Embryonic facial prominence (tissue), 1 donor: ENCODE measurements around the gene CYTH3.
"Not testable (repeated sequence)": the region's sequence is repeated elsewhere in the genome, so short reads cannot be mapped to it uniquely, and the experiment has no call there.

Source experiments
- DNase-seq: peaks from one replicate; pipeline ENCODE4 v3.0.0-alpha.2; 2016; ENCODE audit errors: extremely low spot score

CYTH3 gene

GRCh38 chr7:6198689-6199595 lies 73.5 kb downstream of the CYTH3 start:
- no peak for DNase-seq

- DNase-seq = no peak
Observed at GRCh38 chr7:6197801-6198551, 74.4 kb downstream of the CYTH3 start.

- DNase-seq = no peak
Observed at GRCh38 chr7:6193709-6194108, 78.7 kb downstream of the CYTH3 start.

- not testable (repeated sequence) for DNase-seq
Observed at GRCh38 chr7:6190563-6190962, 81.9 kb downstream of the CYTH3 start.

GRCh38 chr7:6188389-6188788 lies 84.0 kb downstream of the CYTH3 start:
- DNase-seq = no peak

- no peak for DNase-seq
Observed at GRCh38 chr7:6186577-6186976, 85.8 kb downstream of the CYTH3 start.

GRCh38 chr7:6182993-6183392 lies 89.4 kb downstream of the CYTH3 start:
- no peak for DNase-seq

- no peak for DNase-seq
Observed at GRCh38 chr7:6181136-6181535, 91.3 kb downstream of the CYTH3 start.

- no peak for DNase-seq
Observed at GRCh38 chr7:6180344-6180725, 92.1 kb downstream of the CYTH3 start.

GRCh38 chr7:6179620-6180343 lies 92.6 kb downstream of the CYTH3 start:
- no peak for DNase-seq

GRCh38 chr7:6178298-6179029 lies 94.0 kb downstream of the CYTH3 start:
- DNase-seq = no peak

GRCh38 chr7:6175645-6176044 lies 96.8 kb downstream of the CYTH3 start:
- no peak for DNase-seq

GRCh38 chr7:6172910-6173295 lies 99.5 kb downstream of the CYTH3 start:
- no peak for DNase-seq

- no peak for DNase-seq
Observed at GRCh38 chr7:6172224-6172909, 100.1 kb downstream of the CYTH3 start.

- DNase-seq = no peak
Observed at GRCh38 chr7:6171532-6172223, 100.7 kb downstream of the CYTH3 start.

- DNase-seq = no peak
Observed at GRCh38 chr7:6170571-6171531, 101.6 kb downstream of the CYTH3 start.

GRCh38 chr7:6169805-6170520 lies 102.5 kb downstream of the CYTH3 start:
- no peak for DNase-seq

GRCh38 chr7:6168477-6168868 lies 104.0 kb downstream of the CYTH3 start:
- DNase-seq = no peak
